Smooth muscle cell (in vitro differentiated cells): ENCODE data around the gene C14orf119. TPM values are rescaled to one million over a fixed set of nuclear protein-coding genes. Genes with fewer than 3 reads are reported as not detected.

Experiments
- DNase-seq: peaks from one replicate; lab custom pipeline; 2025; ENCODE audit not compliant: unreplicated experiment; lab: John Stamatoyannopoulos, UW
- H2AFZ ChIP-seq: fragments of 200-600 bp; sonication (generic); 2 replicates; pipeline ENCODE4 v1.6.0; 2016; ENCODE audit warnings: antibody characterized with exemption, low read depth, mild to moderate bottlenecking
- H3F3A ChIP-seq: fragments of 200-600 bp; sonication (generic); 2 replicates; pipeline ENCODE4 v1.6.0; 2017; ENCODE audit warnings: antibody characterized with exemption, low read depth
- H3K27ac ChIP-seq: fragments of 200-600 bp; sonication (generic); 2 replicates; pipeline ENCODE4 v1.5.1; 2016; ENCODE audit warnings: low read depth, mild to moderate bottlenecking
- H3K27me3 ChIP-seq: fragments of 200-600 bp; sonication (generic); 2 replicates; pipeline ENCODE4 v1.6.1; 2016; ENCODE audit warnings: low read depth, mild to moderate bottlenecking
- H3K36me3 ChIP-seq: fragments of 200-600 bp; sonication (generic); 2 replicates; pipeline ENCODE4 v1.5.1; 2016; ENCODE audit warnings: low read depth
- H3K4me1 ChIP-seq: fragments of 200-600 bp; sonication (generic); 2 replicates; pipeline ENCODE4 v1.5.1; 2016; ENCODE audit warnings: low read depth
- H3K4me2 ChIP-seq: fragments of 200-600 bp; sonication (generic); 2 replicates; pipeline ENCODE4 v1.6.0; 2016; ENCODE audit warnings: mild to moderate bottlenecking
- H3K4me3 ChIP-seq: fragments of 200-600 bp; sonication (generic); 2 replicates; pipeline ENCODE4 v1.5.1; 2016; ENCODE audit warnings: mild to moderate bottlenecking
- H3K79me2 ChIP-seq: fragments of 200-600 bp; sonication (generic); 2 replicates; pipeline ENCODE4 v1.6.0; 2016; ENCODE audit warnings: low read depth, mild to moderate bottlenecking
- H3K9ac ChIP-seq: fragments of 200-600 bp; sonication (generic); 2 replicates; pipeline ENCODE4 v1.6.0; 2016; ENCODE audit warnings: low read depth
- H3K9me3 ChIP-seq: fragments of 200-600 bp; sonication (generic); replicated peaks from 2 replicates; pipeline ENCODE4 v1.5.1; 2016; ENCODE audit warnings: low read depth
- H4K20me1 ChIP-seq: fragments of 200-600 bp; sonication (generic); 2 replicates; pipeline ENCODE4 v1.6.0; 2016; ENCODE audit warnings: low read depth
- WGBS: methylation state at CpG from one replicate; pipeline ENCODE4 v1.1.7; 2016; ENCODE audit warnings: low lambda C conversion rate; 5-methylcytosine and 5-hydroxymethylcytosine counted together
- polyA plus RNA-seq: library from polyadenylated mRNA; unstranded; fragments of >200 nt; fragmentation: Nextera tagmentation; extraction: Ambion mirVana; gene quantifications from 2 replicates; pipeline ENCODE4 v1.2.1, GENCODE V29; 2016
- total RNA-seq: library from RNA; depleted of rRNA; stranded (reverse); fragments of >200 nt; gene quantifications from 2 replicates; pipeline ENCODE4 v1.2.3, GENCODE V29; 2014
- TF ChIP-seq, protein P1 (sequence below): fragments of 200-600 bp; sonication (generic); IDR thresholded peaks from 2 replicates; pipeline ENCODE4 v1.5.1; 2017; ENCODE audit warnings: borderline replicate concordance, mild to moderate bottlenecking, antibody characterized with exemption; ENCODE audit not compliant: insufficient read depth, poor library complexity, severe bottlenecking

Gene C14orf119
- total and polyA plus RNA-seq, 2 experiments from 2014 or later: 54.1 to 130 TPM

DNA sequence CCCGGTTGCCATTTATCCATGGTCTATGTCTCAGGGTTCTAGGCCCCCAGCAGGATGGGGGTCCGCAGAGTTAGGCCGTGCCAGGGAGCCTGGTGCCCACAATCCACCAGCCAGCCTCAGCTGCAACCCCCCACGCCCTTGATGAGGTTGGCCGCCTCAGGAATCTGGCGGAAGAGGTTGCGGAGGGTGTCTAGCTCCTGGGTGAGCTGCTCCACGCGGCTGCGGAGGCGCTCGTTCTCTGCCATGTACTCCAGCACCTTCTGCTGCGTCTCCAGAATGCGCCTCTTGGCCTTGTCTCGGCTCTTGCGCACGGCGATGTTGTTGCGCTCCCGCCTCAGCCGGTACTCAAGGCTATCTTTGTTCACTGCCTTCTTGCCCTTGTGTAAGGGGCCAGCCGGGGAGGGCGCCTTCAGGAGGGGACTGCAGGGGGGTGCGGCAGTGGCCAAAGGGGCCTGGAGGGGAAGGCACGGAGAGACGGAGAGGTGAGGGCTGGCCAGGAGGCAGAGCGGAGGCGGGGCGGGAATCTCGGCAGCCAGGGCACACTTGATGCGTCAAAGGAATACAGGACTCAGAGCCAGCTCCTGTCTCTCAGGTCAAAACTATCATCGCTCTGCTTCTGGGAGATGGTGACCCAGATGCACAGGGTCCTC is 22.2 kb downstream of the C14orf119 start:
- Histone ChIP-seq H3K79me2 (no peaks in the 10 kb centered on the region), H3K4me3 (no peak overlapping the region), H3K4me2 (no peak overlapping the region), H3K9me3 (no peaks in the 10 kb centered on the region), H3K4me1 (peaks cover 26% of the 10 kb centered on the region), H3K27me3 (no peaks in the 10 kb centered on the region), H3K9ac (no peak overlapping the region), H3F3A (peaks cover 8% of the 10 kb centered on the region), H3K27ac (no peak overlapping the region), H3K36me3 (no peaks in the 10 kb centered on the region), H4K20me1 (no peaks in the 10 kb centered on the region), H2AFZ (no peak overlapping the region)
- no peak for DNase-seq
- TF ChIP-seq, protein P1, sequence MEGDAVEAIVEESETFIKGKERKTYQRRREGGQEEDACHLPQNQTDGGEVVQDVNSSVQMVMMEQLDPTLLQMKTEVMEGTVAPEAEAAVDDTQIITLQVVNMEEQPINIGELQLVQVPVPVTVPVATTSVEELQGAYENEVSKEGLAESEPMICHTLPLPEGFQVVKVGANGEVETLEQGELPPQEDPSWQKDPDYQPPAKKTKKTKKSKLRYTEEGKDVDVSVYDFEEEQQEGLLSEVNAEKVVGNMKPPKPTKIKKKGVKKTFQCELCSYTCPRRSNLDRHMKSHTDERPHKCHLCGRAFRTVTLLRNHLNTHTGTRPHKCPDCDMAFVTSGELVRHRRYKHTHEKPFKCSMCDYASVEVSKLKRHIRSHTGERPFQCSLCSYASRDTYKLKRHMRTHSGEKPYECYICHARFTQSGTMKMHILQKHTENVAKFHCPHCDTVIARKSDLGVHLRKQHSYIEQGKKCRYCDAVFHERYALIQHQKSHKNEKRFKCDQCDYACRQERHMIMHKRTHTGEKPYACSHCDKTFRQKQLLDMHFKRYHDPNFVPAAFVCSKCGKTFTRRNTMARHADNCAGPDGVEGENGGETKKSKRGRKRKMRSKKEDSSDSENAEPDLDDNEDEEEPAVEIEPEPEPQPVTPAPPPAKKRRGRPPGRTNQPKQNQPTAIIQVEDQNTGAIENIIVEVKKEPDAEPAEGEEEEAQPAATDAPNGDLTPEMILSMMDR: no peak
- 92% methylated on average over 32 of the region's 32 CpGs for WGBS

DNA sequence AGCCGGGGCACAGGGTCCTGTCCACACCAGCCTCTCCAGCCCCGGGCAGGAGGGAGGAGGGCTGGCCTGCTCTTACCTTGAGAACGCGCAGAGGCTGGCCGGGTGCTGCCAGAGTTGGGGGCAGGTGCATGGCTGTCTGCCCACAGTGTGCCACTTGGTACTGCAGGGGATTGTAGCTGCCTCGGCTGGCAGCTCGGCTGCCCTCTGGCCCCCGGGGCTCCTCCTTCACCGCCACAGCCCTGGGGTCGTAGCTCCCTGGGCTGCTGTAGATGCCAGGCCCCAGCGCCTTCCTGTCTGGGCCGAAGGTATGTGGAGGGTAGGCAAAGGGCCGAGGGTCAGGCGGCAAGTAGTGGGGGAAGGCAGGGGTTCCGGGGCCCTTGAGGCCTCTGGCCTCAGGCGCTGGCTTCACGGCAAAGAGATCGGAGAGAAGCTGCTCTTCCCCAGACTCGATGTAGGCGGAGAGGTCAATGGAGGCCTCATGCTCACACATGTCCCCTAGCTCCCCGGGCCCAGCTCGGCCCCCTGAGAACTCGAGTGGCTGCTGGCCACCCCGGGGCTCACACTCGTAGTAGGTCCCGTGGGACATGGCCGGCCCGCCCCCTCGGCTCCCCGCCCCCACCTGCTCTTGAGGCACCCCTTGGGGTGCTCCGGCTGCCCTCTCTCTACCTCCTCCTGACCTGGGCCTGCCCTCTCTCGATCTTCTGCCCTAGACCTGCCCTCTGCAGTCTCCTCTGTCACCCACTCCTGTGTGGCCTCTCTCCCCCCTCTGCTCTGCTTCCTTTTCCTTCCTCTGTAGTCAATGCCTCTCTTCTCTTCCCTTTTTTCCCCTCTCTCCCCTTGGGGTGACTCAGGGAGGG is 23.4 kb downstream of the C14orf119 start, which contains the start of gene CEBPE:
Gene CEBPE, minus strand, starts transcription at position 750 of the 857 bp plus-strand sequence. Its CDS starts 164 bp downstream, at position 586.
- Histone ChIP-seq H4K20me1 (no peaks in the 10 kb centered on the region), H3F3A (peaks cover 8% of the 10 kb centered on the region), H3K9me3 (no peaks in the 10 kb centered on the region), H3K4me1 (peaks cover 19% of the 10 kb centered on the region), H3K79me2 (no peaks in the 10 kb centered on the region), H3K4me3 (no peak within 1 kb of the TSS), H3K4me2 (no peak within 1 kb of the TSS), H2AFZ (no peak within 1 kb of the TSS), H3K27me3 (no peaks in the 10 kb centered on the region), H3K9ac (no peak within 1 kb of the TSS), H3K36me3 (no peaks in the 10 kb centered on the region), H3K27ac (no peak within 1 kb of the TSS)
- 95% methylated on average over 18 of the region's 32 CpGs for WGBS
- TF ChIP-seq, protein P1: no peak
- no peak for DNase-seq

- H3K4me3 ChIP-seq: no peak overlapping the region
- no peaks in the 10 kb centered on the region for H4K20me1 ChIP-seq
- H3K79me2 ChIP-seq: no peaks in the 10 kb centered on the region
- H3F3A ChIP-seq: peaks cover 8% of the 10 kb centered on the region
- no peak for DNase-seq
- H3K4me1 ChIP-seq: peaks cover 14% of the 10 kb centered on the region
- no peak overlapping the region for H3K4me2 ChIP-seq
- TF ChIP-seq, protein P1: no peak
- no peak overlapping the region for H2AFZ ChIP-seq
- H3K27me3 ChIP-seq: no peaks in the 10 kb centered on the region
- no peak overlapping the region for H3K9ac ChIP-seq
- no peaks in the 10 kb centered on the region for H3K9me3 ChIP-seq
- 80% methylated on average over 16 of the region's 16 CpGs for WGBS
- no peaks in the 10 kb centered on the region for H3K36me3 ChIP-seq
- no peak overlapping the region for H3K27ac ChIP-seq
Observed at GRCh38 chr14:23119363-23120327, 24.3 kb downstream of the C14orf119 start.
